CD4-positive, alpha-beta T cell treated with Interleukin-6 at 100 ng/mL for 8 hours (primary cell): ENCODE results near the gene LYSMD3.
"Not testable (repeated sequence)": the region's sequence is repeated elsewhere in the genome, so short reads cannot be mapped to it uniquely, and the experiment has no call there.

ENCODE experiments used
- DNase-seq: peaks from one replicate; pipeline ENCODE4 v3.0.0-alpha.2; 2020; ENCODE audit warnings: mixed read lengths, low spot score

The LYSMD3 gene

GRCh38 chr5:90529194-90529938, at the start of gene LYSMD3:
LYSMD3 (minus strand) TSS chr5:90529584; CDS start chr5:90525289, 4,295 bp downstream.
- peak; percentile 96 for DNase-seq

GRCh38 chr5:90576566-90576965, 47.2 kb upstream of the LYSMD3 start:
- not testable (repeated sequence) for DNase-seq

- no peak for DNase-seq
Measured at GRCh38 chr5:90575712-90576111, 46.3 kb upstream of the LYSMD3 start.

GRCh38 chr5:90571147-90571773, 41.9 kb upstream of the LYSMD3 start:
- no peak for DNase-seq

- no peak for DNase-seq
Measured at GRCh38 chr5:90570034-90570433, 40.6 kb upstream of the LYSMD3 start.

GRCh38 chr5:90569084-90569483, 39.7 kb upstream of the LYSMD3 start:
- no peak for DNase-seq

GRCh38 chr5:90565491-90565890, 36.1 kb upstream of the LYSMD3 start:
- DNase-seq: no peak

GRCh38 chr5:90563108-90563507, 33.7 kb upstream of the LYSMD3 start:
- DNase-seq: no peak

GRCh38 chr5:90562341-90562740, 33.0 kb upstream of the LYSMD3 start:
- DNase-seq: no peak

GRCh38 chr5:90561766-90562165, 32.4 kb upstream of the LYSMD3 start:
- DNase-seq: no peak

- no peak for DNase-seq
Measured at GRCh38 chr5:90560771-90561170, 31.4 kb upstream of the LYSMD3 start.

- DNase-seq: no peak
Measured at GRCh38 chr5:90558344-90559192, 29.2 kb upstream of the LYSMD3 start, which contains the start of gene ADGRV1. ADGRV1 (plus strand) TSS chr5:90558797; CDS start chr5:90558896, 99 bp downstream.

GRCh38 chr5:90557871-90558270, 28.5 kb upstream of the LYSMD3 start:
- DNase-seq: no peak

- DNase-seq: no peak
Measured at GRCh38 chr5:90557391-90557790, 28.0 kb upstream of the LYSMD3 start.

GRCh38 chr5:90555666-90556065, 26.3 kb upstream of the LYSMD3 start:
- no peak for DNase-seq

GRCh38 chr5:90554358-90555006, 25.1 kb upstream of the LYSMD3 start:
- no peak for DNase-seq

GRCh38 chr5:90553711-90554110, 24.3 kb upstream of the LYSMD3 start:
- no peak for DNase-seq

GRCh38 chr5:90551376-90551775, 22.0 kb upstream of the LYSMD3 start:
- DNase-seq: no peak

GRCh38 chr5:90550963-90551362, 21.6 kb upstream of the LYSMD3 start:
- no peak for DNase-seq

- no peak for DNase-seq
Measured at GRCh38 chr5:90549729-90550275, 20.4 kb upstream of the LYSMD3 start.

GRCh38 chr5:90549223-90549622, 19.8 kb upstream of the LYSMD3 start:
- DNase-seq: no peak

- DNase-seq: no peak
Measured at GRCh38 chr5:90548069-90548593, 18.7 kb upstream of the LYSMD3 start.
